Measurements from ENCODE around the gene ZNF213.

The ZNF213 gene, protein sequence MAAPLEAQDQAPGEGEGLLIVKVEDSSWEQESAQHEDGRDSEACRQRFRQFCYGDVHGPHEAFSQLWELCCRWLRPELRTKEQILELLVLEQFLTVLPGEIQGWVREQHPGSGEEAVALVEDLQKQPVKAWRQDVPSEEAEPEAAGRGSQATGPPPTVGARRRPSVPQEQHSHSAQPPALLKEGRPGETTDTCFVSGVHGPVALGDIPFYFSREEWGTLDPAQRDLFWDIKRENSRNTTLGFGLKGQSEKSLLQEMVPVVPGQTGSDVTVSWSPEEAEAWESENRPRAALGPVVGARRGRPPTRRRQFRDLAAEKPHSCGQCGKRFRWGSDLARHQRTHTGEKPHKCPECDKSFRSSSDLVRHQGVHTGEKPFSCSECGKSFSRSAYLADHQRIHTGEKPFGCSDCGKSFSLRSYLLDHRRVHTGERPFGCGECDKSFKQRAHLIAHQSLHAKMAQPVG

DNA sequence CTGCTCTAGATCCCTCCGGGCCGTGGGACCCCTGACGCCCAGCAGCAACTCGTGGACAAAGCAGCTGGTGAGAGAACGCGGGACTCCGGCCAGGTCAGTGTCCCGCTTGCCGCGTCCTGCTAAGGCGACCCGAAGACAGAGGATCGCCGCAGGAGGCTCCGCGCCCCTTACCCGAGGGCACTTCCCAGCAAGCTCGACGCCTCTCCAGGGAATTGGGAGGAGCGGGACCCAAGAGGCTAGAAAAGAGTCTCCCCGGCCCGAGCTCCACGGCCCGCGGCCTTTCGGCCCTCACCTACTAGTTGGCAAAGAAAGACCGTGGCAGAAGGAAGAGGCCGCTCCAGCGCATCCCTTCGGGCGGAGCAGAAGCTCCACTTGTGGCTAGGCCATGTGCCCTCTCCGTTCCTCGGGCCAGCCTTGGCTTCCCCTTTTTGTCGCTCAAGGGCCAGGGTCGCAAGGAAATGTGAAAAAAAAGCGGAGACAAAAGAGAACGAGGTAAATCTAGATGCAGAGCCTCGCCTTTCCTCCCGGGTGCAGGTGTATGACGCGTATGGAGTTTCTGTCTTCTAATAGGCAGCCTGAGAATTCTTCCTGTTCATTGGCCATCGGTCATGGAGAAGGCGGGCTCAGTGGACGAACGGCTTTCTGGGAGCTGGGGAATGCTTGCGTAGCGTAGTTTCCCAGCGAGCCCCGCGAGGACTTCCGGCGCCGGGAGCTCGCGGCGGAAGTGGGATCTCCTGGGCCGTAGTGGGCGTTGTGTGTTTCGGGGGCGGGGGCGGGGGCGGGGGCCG, at the start of gene ZNF213:
Gene ZNF213, plus strand, starts transcription at position 692 of the 788 bp plus-strand sequence. CDS start 2,252 bp downstream, outside the sequence.
- peak; percentile 98 to 99 for DNase-seq

GRCh38 chr16:3085868-3086595, 48.8 kb upstream of the ZNF213 start:
- DNase-seq = no peak

DNA sequence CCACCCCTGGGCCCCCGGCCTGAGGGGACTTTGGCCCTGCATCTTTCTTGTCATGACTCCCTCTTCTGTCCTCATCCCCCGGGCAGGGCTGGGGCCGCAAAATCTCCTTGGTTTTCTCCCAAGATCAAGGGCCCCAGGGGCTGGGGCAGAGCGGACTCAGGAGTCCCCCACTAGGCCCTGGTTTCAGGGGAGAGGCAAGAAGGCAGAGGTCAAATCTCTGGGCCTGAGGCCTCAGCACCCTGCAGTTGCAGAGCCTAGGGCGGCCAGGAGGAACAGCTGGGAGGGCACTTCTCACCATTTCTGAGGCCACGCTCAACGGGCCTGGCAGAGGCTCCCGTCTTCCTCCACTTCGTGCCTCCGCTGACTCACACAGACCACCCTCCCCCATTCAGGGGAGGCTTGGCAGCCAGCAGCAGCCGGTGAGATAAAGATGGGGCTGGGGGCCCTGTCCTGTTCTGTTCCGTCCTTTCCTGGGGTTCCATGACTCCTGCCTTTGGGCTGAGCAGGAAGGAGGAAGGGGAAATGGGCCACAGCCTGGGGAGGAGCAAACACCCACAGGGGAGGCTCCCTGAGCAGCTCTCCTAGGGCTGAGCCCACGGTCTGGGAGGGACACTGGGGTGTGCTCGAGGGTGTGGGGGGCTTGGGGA, 48.1 kb upstream of the ZNF213 start:
- no peak for DNase-seq

GRCh38 chr16:3087243-3088235, 47.3 kb upstream of the ZNF213 start:
- no peak for DNase-seq

DNA sequence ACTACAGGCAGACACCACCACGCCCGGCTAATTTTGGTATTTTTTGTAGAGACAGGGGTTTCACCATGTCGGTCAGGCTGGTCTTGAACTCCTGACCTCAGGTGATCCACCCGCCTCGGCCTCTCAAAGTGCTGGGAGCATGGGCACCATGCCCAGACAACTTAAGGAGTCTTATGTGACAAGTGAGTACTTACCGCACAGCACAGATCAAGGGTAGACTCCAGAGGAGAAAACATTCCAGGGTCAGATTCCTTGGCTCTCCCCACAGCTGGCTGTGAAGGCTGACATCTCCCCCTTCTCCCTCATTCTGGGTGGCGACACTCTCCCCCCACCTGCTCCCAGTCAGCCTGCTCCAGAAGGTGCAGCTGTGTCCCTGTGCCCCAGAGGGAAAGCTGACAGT, 46.4 kb upstream of the ZNF213 start:
- no peak for DNase-seq

- DNase-seq = peak in 1 of 2 experiments; percentile 25
These were observed 45.7 kb upstream of the ZNF213 start for GRCh38 chr16:3088925-3089716.

GRCh38 chr16:3089717-3090592, 44.9 kb upstream of the ZNF213 start:
- peak; percentile 42 to 78 for DNase-seq

DNA sequence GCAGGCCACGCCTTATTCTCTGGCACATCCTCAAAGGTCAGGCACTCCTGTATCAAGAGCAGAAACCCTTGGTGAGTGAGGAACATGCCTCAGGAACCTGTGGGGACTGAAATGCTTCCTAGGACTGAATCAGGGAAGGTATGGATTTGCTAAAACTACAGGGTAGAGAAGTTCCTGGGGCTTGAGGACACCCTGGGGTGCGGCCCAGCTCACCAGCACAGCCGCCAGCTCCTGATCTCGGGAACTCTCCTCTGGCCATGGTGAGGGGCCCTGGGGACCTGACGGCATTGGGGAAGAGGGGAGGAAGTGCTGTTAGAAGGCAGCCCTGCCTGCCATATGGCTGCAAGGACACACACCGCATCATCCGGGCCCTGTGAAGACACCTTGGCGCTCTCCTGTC, 43.3 kb upstream of the ZNF213 start:
- no peak for DNase-seq

DNA sequence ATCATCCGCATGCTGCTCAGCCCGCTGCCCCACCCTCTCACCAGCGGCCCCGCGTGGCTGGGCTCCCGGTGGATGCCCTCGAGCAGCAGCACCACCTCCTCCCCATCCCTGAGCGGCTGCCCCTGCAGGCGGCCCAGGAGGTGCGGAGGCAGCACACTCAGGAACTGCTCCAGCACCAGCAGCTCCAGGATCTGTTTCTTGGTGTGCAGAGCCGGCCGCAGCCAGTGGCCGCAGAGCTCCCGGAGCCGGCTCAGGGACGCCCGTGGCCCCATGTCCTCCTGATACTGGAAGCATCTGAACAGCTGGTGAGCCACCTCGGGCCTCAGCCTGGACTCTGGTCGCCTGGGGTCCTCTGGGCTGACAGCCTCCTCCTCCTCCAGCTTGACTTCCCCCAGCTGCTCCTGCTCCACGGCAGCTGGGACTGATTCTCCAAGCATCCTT, 42.3 kb upstream of the ZNF213 start:
- DNase-seq = no peak

DNA sequence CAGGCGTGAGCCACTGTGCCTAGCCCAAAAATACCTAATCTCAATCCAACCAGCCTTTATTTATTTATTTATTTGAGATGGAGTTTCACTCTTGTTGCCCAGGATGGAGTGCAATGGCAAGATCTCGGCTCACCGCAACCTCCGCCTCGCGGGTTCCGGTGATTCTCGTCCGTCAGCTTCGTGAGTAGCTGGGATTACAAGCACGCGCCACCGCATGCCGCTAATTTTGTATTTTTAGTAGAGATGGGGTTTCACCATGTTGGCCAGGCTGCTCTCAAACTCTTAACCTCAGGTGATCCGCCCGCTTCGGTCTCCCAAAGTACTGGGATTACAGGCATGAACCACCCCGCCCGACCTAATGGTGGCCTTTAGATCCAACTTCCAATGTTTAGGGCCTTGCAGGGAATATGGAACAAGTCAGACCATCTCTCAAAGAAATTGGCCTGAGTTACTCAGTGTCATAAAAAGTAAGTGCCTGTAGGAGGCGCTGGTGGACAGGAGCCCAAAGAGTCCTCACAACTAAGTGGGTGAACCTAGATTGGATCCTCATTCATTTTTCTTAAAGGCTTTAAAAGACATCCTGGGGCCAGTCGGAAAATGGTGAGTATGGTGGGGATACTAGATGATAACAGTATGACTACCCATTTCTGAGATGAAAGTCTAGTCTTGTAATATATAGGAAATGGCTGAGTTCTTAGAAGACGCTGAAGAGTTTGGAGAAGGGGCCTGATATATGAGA, 40.4 kb upstream of the ZNF213 start:
- DNase-seq = peak in 1 of 2 experiments; percentile 25

DNA sequence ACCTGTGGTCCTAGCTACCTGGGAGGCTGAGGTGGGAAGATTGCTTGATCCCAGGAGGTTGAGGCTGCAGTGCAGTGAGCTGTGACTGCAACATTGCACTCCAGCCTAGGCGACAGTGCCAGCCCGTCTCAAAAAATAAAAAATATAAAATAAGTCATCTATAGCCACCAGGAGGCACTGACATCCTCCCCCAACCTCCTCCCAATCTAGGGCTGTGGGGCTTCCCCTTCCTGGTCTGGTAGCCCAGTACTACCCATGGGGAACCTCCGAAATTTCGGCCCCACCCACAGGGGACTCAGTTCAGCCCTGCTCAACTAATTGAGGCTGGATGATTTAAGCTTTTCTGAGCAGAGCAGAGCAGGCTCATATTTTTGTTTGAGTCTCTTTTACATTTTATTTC, 39.0 kb upstream of the ZNF213 start:
- no peak for DNase-seq

DNA sequence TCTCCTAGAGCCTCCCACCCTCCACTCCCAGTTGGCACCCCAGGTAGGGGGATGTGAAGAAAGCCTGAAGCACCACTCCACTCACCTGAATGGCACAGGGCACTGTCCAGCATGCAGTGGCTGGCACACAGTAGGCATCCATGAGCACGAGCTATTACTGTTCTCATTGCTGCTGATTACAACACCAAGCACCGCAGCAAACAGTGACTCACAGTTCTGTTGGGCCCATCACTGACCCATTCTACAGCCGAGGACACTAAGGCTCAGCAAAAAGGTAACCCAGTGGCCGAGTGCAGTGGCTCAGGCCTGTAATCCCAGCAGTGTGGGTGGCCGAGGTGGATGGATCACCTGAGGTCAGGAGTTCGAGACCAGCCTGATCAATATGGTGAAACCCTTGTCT, 38.5 kb upstream of the ZNF213 start:
- DNase-seq = no peak

GRCh38 chr16:3097266-3097665, 37.6 kb upstream of the ZNF213 start:
- no peak for DNase-seq

DNA sequence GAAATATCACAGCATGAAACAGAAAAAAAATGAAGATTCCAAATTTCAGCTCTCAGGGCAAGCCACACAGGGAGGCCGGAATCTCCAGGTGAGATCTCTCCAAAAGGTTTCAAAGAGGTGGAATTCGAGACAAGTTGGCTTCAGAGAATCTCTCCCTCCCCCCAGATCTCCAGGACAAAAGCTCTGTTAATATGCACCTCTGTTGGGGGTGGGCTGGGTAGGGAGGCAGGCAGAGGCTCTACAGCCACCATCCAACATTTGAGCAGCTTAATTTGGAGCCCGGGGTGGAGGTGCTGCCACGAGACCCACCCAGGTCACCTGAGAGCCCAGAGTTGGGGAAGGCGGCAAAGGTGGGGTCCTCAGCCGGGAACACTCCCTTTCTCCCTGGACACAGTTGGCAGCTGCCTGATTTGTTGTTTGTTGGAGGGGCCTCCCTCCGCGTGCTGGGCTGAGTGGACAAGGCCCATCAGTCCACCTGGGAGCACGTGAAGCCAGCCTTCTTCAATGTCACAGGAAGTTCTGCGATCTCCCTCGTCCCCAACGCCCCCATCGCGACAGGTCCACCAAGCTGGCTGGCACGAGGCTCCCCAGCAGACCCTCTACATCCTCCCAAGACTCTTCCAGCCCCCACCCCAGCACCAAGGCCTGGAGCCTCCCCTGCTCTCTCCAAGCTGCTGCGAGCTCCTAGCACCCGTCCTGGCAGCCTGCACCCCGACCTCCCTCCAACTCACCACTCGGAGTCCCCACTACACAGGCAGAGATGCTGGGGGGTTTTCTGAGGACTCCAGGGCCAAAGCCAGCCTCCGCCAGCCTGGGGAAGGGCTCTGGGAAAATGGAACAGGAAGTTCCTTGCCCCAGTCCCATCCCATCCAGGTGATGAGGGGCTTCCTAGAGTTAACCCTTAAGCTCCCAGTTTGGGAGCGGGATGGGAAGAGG, 36.1 kb upstream of the ZNF213 start, which contains the start of gene ZSCAN10:
Gene ZSCAN10, minus strand, starts transcription at position 836 of the 936 bp plus-strand sequence. CDS start 6,357 bp downstream, outside the sequence.
- DNase-seq = no peak

GRCh38 chr16:3099395-3099731, 35.5 kb upstream of the ZNF213 start:
- no peak for DNase-seq

DNA sequence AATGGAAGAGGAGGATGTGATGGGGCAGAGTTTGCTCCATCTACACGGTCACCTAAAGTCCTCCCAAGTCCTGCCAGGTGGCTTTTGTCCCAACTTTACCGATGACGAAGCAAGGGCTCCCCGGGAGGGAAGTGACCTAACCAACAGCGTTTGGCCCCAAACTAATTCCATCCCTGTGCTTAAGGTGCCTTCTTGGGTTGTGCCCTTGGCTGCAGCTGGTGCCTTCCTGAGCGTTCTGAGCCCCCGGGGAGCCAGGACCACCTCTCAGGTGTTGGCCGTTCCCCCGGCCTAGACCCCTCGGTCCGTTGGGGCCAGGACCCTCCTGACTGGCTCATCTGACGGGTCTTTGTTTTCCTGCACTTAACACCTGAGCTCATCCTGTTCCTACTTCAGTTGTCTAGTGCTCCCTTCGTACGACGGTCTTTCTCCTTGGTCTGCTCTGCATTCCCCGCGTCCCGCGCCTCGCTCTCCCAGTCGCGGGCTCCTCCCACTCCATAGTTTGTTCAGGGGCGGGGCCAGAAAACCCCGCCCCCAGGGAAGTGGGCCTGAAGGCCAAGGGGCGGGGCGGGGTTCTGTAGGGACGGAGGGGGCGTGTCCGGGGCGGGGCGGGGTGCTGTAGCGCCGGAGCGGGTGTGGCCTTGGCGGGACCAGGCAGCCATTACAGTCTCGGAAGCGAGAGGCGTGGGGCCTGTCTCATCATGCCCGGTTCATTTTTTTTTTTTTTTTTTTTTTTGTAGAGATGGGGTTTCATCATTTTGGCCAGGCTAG, 34.9 kb upstream of the ZNF213 start:
- peak; percentile 86 to 95 for DNase-seq

All from NCI-H1930 (cell line).